Measurements from ENCODE around the gene NFATC2.

GRCh38 chr20:51586005-51586440, 43.5 kb upstream of the NFATC2 start:
- TF ChIP-seq FOXM1 (IDR thresholded peaks at IDR 0.05; ENCODE audit: borderline replicate concordance) (no peak), ZNF384 (IDR thresholded peaks at IDR 0.05) (no peak), FOXA1 (IDR thresholded peaks at IDR 0.05) (no peak), TARDBP (IDR thresholded peaks at IDR 0.05) (no peak), SUZ12 (IDR thresholded peaks at IDR 0.05) (no peak), BHLHE40 (IDR thresholded peaks at IDR 0.05; ENCODE audit: borderline replicate concordance) (no peak), FOXK2 (IDR thresholded peaks at IDR 0.05) (no peak)
